Neuronal stem cell (in vitro differentiated cells): ENCODE measurements around the gene DDX24.

Source experiments
- DNase-seq: peaks from one replicate; pipeline ENCODE4 v3.0.0-alpha.2; 2013; ENCODE audit warnings: low spot score
- H2AFZ ChIP-seq: one replicate; pipeline ENCODE4 v1.6.1; 2013; ENCODE audit warnings: mild to moderate bottlenecking, low read length, inconsistent platforms
- H2AK5ac ChIP-seq: 2 replicates; pipeline ENCODE4 v1.6.1; 2013; ENCODE audit warnings: low read depth, mild to moderate bottlenecking, inconsistent platforms, low read length, moderate library complexity, mixed read lengths
- H2BK120ac ChIP-seq: 2 replicates; pipeline ENCODE4 v1.6.1; 2013; ENCODE audit warnings: low read depth, mild to moderate bottlenecking, inconsistent platforms, low read length, moderate library complexity, mixed read lengths
- H2BK12ac ChIP-seq: one replicate; pipeline ENCODE4 v1.6.1; 2013; ENCODE audit warnings: low read length, inconsistent platforms
- H2BK15ac ChIP-seq: 2 replicates; pipeline ENCODE4 v1.6.1; 2013; ENCODE audit warnings: mild to moderate bottlenecking, low read length, inconsistent platforms, mixed read lengths
- H2BK5ac ChIP-seq: one replicate; pipeline ENCODE4 v1.6.1; 2013; ENCODE audit warnings: inconsistent platforms, mild to moderate bottlenecking, low read length, moderate library complexity
- H3K14ac ChIP-seq: one replicate; pipeline ENCODE4 v1.6.1; 2013; ENCODE audit warnings: low read length, inconsistent platforms
- H3K18ac ChIP-seq: 2 replicates; pipeline ENCODE4 v1.6.1; 2013; ENCODE audit warnings: low read length, inconsistent platforms
- H3K23ac ChIP-seq: 2 replicates; pipeline ENCODE4 v1.6.1; 2013; ENCODE audit warnings: low read depth, mild to moderate bottlenecking, mixed read lengths, low read length, inconsistent platforms; ENCODE audit not compliant: poor library complexity
- H3K27ac ChIP-seq: replicated peaks from 3 replicates; pipeline ENCODE4 v1.5.1; 2013; ENCODE audit warnings: low read length, inconsistent platforms
- H3K27me3 ChIP-seq, 3 experiments: 2 replicates each; pipeline ENCODE4 v1.6.1; 2013; ENCODE audit warnings: low read length in 3 of 3, mild to moderate bottlenecking in 2 of 3, inconsistent platforms in 1 of 3, low read depth in 1 of 3, mixed read lengths in 1 of 3, moderate library complexity in 1 of 3; ENCODE audit not compliant: control insufficient read depth in 3 of 3, insufficient read depth in 3 of 3
- H3K36me3 ChIP-seq, 2 donors: replicated peaks in 1 of 2; 2 replicates each; pipeline ENCODE4 v1.6.1; 2013; ENCODE audit warnings: low read length in 2 of 2; ENCODE audit not compliant: control insufficient read depth in 2 of 2, insufficient read depth in 2 of 2
- H3K4ac ChIP-seq: 2 replicates; pipeline ENCODE4 v1.6.1; 2013; ENCODE audit warnings: inconsistent platforms, mild to moderate bottlenecking, low read length, moderate library complexity
- H3K4me1 ChIP-seq, 2 donors: 1 replicate in 1 of 2; 2 replicates in 1 of 2; pipeline ENCODE4 v1.6.1; 2013; ENCODE audit warnings: low read length in 2 of 2, low read depth in 1 of 2; ENCODE audit not compliant: control insufficient read depth in 2 of 2, insufficient read depth in 1 of 2
- H3K4me2 ChIP-seq: one replicate; pipeline ENCODE4 v1.6.1; 2013; ENCODE audit warnings: mild to moderate bottlenecking, low read length, inconsistent platforms; ENCODE audit not compliant: insufficient read depth, poor library complexity, severe bottlenecking
- H3K4me3 ChIP-seq, 2 donors: 2 replicates each; pipeline ENCODE4 v1.5.1; 2013; ENCODE audit warnings: low read length in 2 of 2, mild to moderate bottlenecking in 2 of 2, inconsistent platforms in 1 of 2, moderate library complexity in 1 of 2
- H3K79me1 ChIP-seq: one replicate; pipeline ENCODE4 v1.6.1; 2013; ENCODE audit warnings: low read depth, mild to moderate bottlenecking, inconsistent platforms, low read length, moderate library complexity
- H3K9ac ChIP-seq: one replicate; pipeline ENCODE4 v1.6.1; 2013; ENCODE audit warnings: mild to moderate bottlenecking, low read depth, low read length, inconsistent platforms; ENCODE audit not compliant: poor library complexity
- H3K9me3 ChIP-seq, 2 donors: replicated peaks in 1 of 2; 2 replicates each; pipeline versions ENCODE3 to v1.6.1; 2013; ENCODE audit warnings: low read length in 2 of 2, mild to moderate bottlenecking in 2 of 2, inconsistent platforms in 1 of 2, low read depth in 1 of 2, mixed read lengths in 1 of 2, moderate library complexity in 1 of 2; ENCODE audit not compliant: control insufficient read depth in 2 of 2, insufficient read depth in 1 of 2
- H4K8ac ChIP-seq: one replicate; pipeline ENCODE4 v1.6.1; 2013; ENCODE audit warnings: low read depth, mild to moderate bottlenecking, inconsistent platforms, low read length, moderate library complexity
- H4K91ac ChIP-seq: one replicate; pipeline ENCODE4 v1.6.1; 2013; ENCODE audit warnings: low read length, low read depth, mild to moderate bottlenecking, inconsistent platforms; ENCODE audit not compliant: poor library complexity
- WGBS, 2 donors: extraction: QIAGEN DNeasy Blood & Tissue Kit; methylation state at CpG; one replicate each; pipeline ENCODE4 v1.1.7; 2013; ENCODE audit warnings: missing lambda C conversion rate in 2 of 2, mixed read lengths in 1 of 2; ENCODE audit not compliant: insufficient read length in 2 of 2, insufficient replicate concordance in 1 of 2; ENCODE audit errors: extremely low coverage in 2 of 2; 5-methylcytosine and 5-hydroxymethylcytosine counted together

DDX24 gene

GRCh38 chr14:94104731-94105130, 23.7 kb upstream of the DDX24 start:
- H2BK12ac ChIP-seq = no peak overlapping the region
- no peak for DNase-seq
- peaks cover 1 to 3% of the 10 kb centered on the region in 2 donors for H3K4me1 ChIP-seq
- no peak overlapping the region for H3K4me2 ChIP-seq
- H3K79me1 ChIP-seq = no peaks in the 10 kb centered on the region
- H4K8ac ChIP-seq = no peak overlapping the region
- no CpG with 5 or more reads among the region's 10 CpGs for WGBS, 2 donors
- no peak overlapping the region for H2BK120ac ChIP-seq
- H3K18ac ChIP-seq = no peak overlapping the region
- H3K23ac ChIP-seq = no peak overlapping the region
- peaks cover 0 to 13% of the 10 kb centered on the region in 2 donors for H3K36me3 ChIP-seq
- no peak overlapping the region for H2AK5ac ChIP-seq
- no peak overlapping the region for H4K91ac ChIP-seq
- H3K27ac ChIP-seq = no peak overlapping the region
- no peak overlapping the region for H2AFZ ChIP-seq
- H2BK15ac ChIP-seq = no peak overlapping the region
- no peak overlapping the region for H2BK5ac ChIP-seq
- no peaks in the 10 kb centered on the region for H3K27me3 ChIP-seq
- no peak overlapping the region for H3K14ac ChIP-seq
- no peak overlapping the region for H3K9ac ChIP-seq
- no peak overlapping the region for H3K4ac ChIP-seq
- no peaks in the 10 kb centered on the region for H3K9me3 ChIP-seq
- no peak overlapping the region for H3K4me3 ChIP-seq

DNA sequence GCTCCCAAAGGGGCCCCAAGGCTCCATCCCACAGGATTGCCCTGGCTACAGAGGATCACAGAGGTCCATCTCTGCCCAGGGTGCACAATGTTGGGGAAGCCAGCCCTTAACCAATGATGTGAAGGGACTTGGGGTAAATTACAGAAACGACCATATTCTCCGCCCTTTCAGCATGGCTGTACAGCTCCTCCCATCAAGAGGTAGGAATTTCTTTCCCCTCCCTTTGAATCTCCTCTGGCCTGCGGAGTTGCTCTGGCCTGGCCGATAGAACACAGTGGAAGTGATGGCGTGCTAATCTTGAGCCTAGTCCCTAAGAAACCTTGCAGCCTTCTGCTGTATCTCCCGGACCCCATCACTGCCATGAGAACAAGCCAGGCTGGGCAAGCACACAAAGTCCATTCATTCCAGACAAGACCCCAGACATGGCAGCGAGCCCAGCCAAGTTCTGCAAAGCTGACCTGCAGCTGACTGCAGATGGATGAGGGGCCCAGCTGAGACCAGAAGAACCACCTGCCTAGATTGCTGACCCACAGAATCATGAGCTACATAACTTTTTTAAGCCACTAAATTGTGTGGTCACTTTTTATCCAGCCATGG, 22.6 kb upstream of the DDX24 start:
- Histone ChIP-seq H3K79me1 (no peaks in the 10 kb centered on the region), H3K9ac (no peak overlapping the region), H3K4me1 (peaks cover 0 to 1% of the 10 kb centered on the region in 2 donors), H3K9me3 (no peaks in the 10 kb centered on the region), H3K4me3 (no peak overlapping the region), H3K4me2 (no peak overlapping the region), H2AFZ (no peak overlapping the region), H3K18ac (no peak overlapping the region), H3K36me3 (peaks cover 0 to 15% of the 10 kb centered on the region in 2 donors), H2AK5ac (no peak overlapping the region), H4K91ac (no peak overlapping the region), H3K23ac (no peak overlapping the region), H2BK120ac (no peak overlapping the region), H4K8ac (no peak overlapping the region), H2BK5ac (no peak overlapping the region), H2BK12ac (no peak overlapping the region), H3K4ac (no peak overlapping the region), H2BK15ac (no peak overlapping the region), H3K27me3 (no peaks in the 10 kb centered on the region), H3K27ac (no peak overlapping the region), H3K14ac (no peak overlapping the region)
- WGBS, 2 donors = no CpG with 5 or more reads among the region's 7 CpGs
- no peak for DNase-seq

- H4K8ac ChIP-seq = no peak overlapping the region
- H2BK15ac ChIP-seq = no peak overlapping the region
- no peak overlapping the region for H2BK12ac ChIP-seq
- no peaks in the 10 kb centered on the region for H3K27me3 ChIP-seq
- H2AFZ ChIP-seq = no peak overlapping the region
- no peak overlapping the region for H2BK120ac ChIP-seq
- H3K79me1 ChIP-seq = no peaks in the 10 kb centered on the region
- WGBS, 2 donors = no CpG with 5 or more reads among the region's 8 CpGs
- H3K4me1 ChIP-seq = peaks cover 0 to 1% of the 10 kb centered on the region in 2 donors
- peak overlapping the region in 1 of 2 donors; percentile 24 for H3K4me3 ChIP-seq
- no peak overlapping the region for H3K23ac ChIP-seq
- H3K9me3 ChIP-seq = no peaks in the 10 kb centered on the region
- no peak overlapping the region for H3K18ac ChIP-seq
- DNase-seq = no peak
- no peak overlapping the region for H3K4me2 ChIP-seq
- H3K14ac ChIP-seq = no peak overlapping the region
- H2AK5ac ChIP-seq = no peak overlapping the region
- H3K4ac ChIP-seq = no peak overlapping the region
- no peak overlapping the region for H2BK5ac ChIP-seq
- no peak overlapping the region for H3K27ac ChIP-seq
- no peak overlapping the region for H4K91ac ChIP-seq
- peaks cover 0 to 22% of the 10 kb centered on the region in 2 donors for H3K36me3 ChIP-seq
- peak overlapping the region; percentile 27 for H3K9ac ChIP-seq
Observed at GRCh38 chr14:94102768-94103482, 21.9 kb upstream of the DDX24 start.

GRCh38 chr14:94101748-94102147, 20.7 kb upstream of the DDX24 start:
- Histone ChIP-seq H3K23ac (no peak overlapping the region), H3K9me3 (no peaks in the 10 kb centered on the region), H3K36me3 (peaks cover 0 to 34% of the 10 kb centered on the region in 2 donors), H3K4ac (no peak overlapping the region), H3K18ac (no peak overlapping the region), H2BK12ac (no peak overlapping the region), H3K27ac (no peak overlapping the region), H2AK5ac (no peak overlapping the region), H3K79me1 (no peaks in the 10 kb centered on the region), H3K4me3 (no peak overlapping the region), H2BK120ac (no peak overlapping the region), H3K27me3 (no peaks in the 10 kb centered on the region), H3K9ac (no peak overlapping the region), H3K4me2 (no peak overlapping the region), H3K14ac (no peak overlapping the region), H2BK5ac (no peak overlapping the region), H3K4me1 (peaks cover 0 to 1% of the 10 kb centered on the region in 2 donors), H2BK15ac (no peak overlapping the region), H4K91ac (no peak overlapping the region), H4K8ac (no peak overlapping the region), H2AFZ (no peak overlapping the region)
- no CpG with 5 or more reads among the region's 10 CpGs for WGBS, 2 donors
- no peak for DNase-seq
